SK-N-MC (cell line): ENCODE data around the gene MT1B.
"Not testable (repeated sequence)": the region's sequence is repeated elsewhere in the genome, so short reads cannot be mapped to it uniquely, and the experiment has no call there.

Source experiments
- EZH2 ChIP-seq: fragments of 200-600 bp; sonication (generic); IDR thresholded peaks from one replicate; pipeline ENCODE4 v1.6.1; 2017; ENCODE audit warnings: antibody characterized with exemption
- FOXP2 ChIP-seq: optimal IDR thresholded peaks from 2 replicates; pipeline ENCODE3; 2011; ENCODE audit warnings: mild to moderate bottlenecking, moderate library complexity; ENCODE audit not compliant: insufficient read depth; ENCODE audit errors: extremely low read length, control extremely low read depth
- POLR2AphosphoS5 ChIP-seq: IDR thresholded peaks from 2 replicates; pipeline ENCODE4 v1.6.1; 2012; ENCODE audit warnings: mild to moderate bottlenecking, low read depth, low read length, borderline replicate concordance

DNA sequence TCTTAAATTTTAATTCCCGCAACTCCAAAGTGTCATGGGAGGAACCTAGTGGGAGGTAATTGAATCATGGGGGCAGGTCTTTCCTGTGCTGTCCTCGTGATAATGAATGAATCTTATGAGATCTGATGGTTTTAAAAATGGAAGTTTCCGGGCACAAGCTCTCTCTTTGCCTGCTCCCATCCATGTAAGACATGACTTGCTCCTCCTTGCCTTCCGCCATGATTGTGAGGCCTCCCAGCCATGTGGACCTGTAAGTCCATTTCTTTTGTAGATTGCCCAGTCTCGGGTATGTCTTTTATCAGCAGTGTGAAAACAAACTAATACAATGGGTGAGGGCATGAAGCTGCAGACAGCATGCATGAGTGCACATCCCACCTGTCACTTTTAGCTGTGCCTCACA, 28.5 kb upstream of the MT1B start:
- TF ChIP-seq EZH2, POLR2AphosphoS5, FOXP2: not testable (repeated sequence)
